CD4-positive, alpha-beta T cell (primary cell): ENCODE data around the gene PRRT4. TPM values are rescaled to one million over a fixed set of nuclear protein-coding genes. Genes with fewer than 3 reads are reported as not detected.

Experiments
- ATAC-seq: fragments of 200-7000 bp; cut with Tn5 transposase; one replicate; pipeline ENCODE4 v1.10.0; 2022; ENCODE audit warnings: mild to moderate bottlenecking; ENCODE audit not compliant: poor library complexity
- CTCF ChIA-PET: fragments of 350-600 bp; sonication (Branson Sonifier 250); formaldehyde crosslinking; loops from one replicate; lab custom pipeline; 2021; ENCODE audit warnings: antibody characterized with exemption, inconsistent platforms; lab: Charles Lee
- POLR2A ChIA-PET: fragments of 350-600 bp; sonication (Branson Sonifier 250); formaldehyde crosslinking; loops from one replicate; lab custom pipeline; 2021; ENCODE audit warnings: antibody characterized with exemption, inconsistent platforms; lab: Charles Lee
- DNase-seq, 14 experiments: peaks; one replicate each; pipeline ENCODE4 v3.0.0-alpha.2; 2013 to 2020; ENCODE audit warnings: mixed read lengths in 2 of 14
- H3K27ac ChIP-seq, 2 donors: one replicate each; pipeline versions ENCODE4 v1.5.1 to v1.7.0; 2013; ENCODE audit warnings: low read length in 2 of 2, low read depth in 1 of 2, mild to moderate bottlenecking in 1 of 2
- H3K27me3 ChIP-seq, 2 experiments: 1 replicate in 1 of 2; 2 replicates in 1 of 2; pipeline versions ENCODE4 v1.6.1 to v1.7.0; 2013; ENCODE audit warnings: low read length in 2 of 2, control low read depth in 1 of 2, mild to moderate bottlenecking in 1 of 2, moderate library complexity in 1 of 2; ENCODE audit not compliant: insufficient read depth in 2 of 2, control insufficient read depth in 1 of 2
- H3K36me3 ChIP-seq: one replicate; pipeline ENCODE4 v1.6.1; 2013; ENCODE audit warnings: low read length, control low read depth; ENCODE audit not compliant: insufficient read depth
- H3K4me1 ChIP-seq: one replicate; pipeline ENCODE4 v1.6.1; 2013; ENCODE audit warnings: low read length, control low read depth; ENCODE audit not compliant: insufficient read depth
- H3K4me3 ChIP-seq: one replicate; pipeline ENCODE4 v1.5.1; 2013; ENCODE audit warnings: mild to moderate bottlenecking, low read length, moderate library complexity
- H3K9me3 ChIP-seq, 2 experiments: 1 replicate in 1 of 2; 2 replicates in 1 of 2; pipeline versions ENCODE4 v1.6.1 to v1.7.0; 2013; ENCODE audit warnings: low read length in 2 of 2, mild to moderate bottlenecking in 2 of 2, control low read depth in 1 of 2, moderate library complexity in 1 of 2; ENCODE audit not compliant: control insufficient read depth in 1 of 2, insufficient read depth in 1 of 2
- H3K27ac Mint-ChIP-seq: one replicate; pipeline ENCODE4 v1.8.0; 2020; ENCODE audit warnings: mixed read lengths
- H3K27me3 Mint-ChIP-seq: one replicate; pipeline ENCODE4 v1.8.0; 2021; ENCODE audit warnings: mixed read lengths
- H3K36me3 Mint-ChIP-seq: one replicate; pipeline ENCODE4 v1.8.0; 2021; ENCODE audit warnings: low read depth, mixed read lengths
- H3K4me1 Mint-ChIP-seq: one replicate; pipeline ENCODE4 v1.8.0; 2021; ENCODE audit warnings: low read depth, mixed read lengths
- H3K4me3 Mint-ChIP-seq: one replicate; pipeline ENCODE4 v1.8.0; 2020; ENCODE audit warnings: mild to moderate bottlenecking, mixed read lengths
- H3K9me3 Mint-ChIP-seq: one replicate; pipeline ENCODE4 v1.8.0; 2020; ENCODE audit warnings: mixed read lengths
- intact Hi-C, 2 experiments: fragments of 100-400 bp; cut with DNase I in 1 of 2; cut with micrococcal nuclease in 1 of 2; formaldehyde crosslinking; loops; one replicate each; pipeline versions ENCODE4 v1.15.1 to v1.9.0; 2023 to 2025; cut with DNase I, micrococcal nuclease
- total RNA-seq, 174 experiments: library from RNA in 2 of 174; stranded (reverse) in 2 of 174; gene quantifications; one replicate each; pipeline ENCODE4 v1.2.3 and lab custom pipeline; 2021 to 2026
- TF ChIP-seq, protein P1 (sequence below): fragments of 200-600 bp; IDR thresholded peaks from one replicate; pipeline ENCODE4 v1.8.0; 2022; ENCODE audit warnings: antibody characterized with exemption, mild to moderate bottlenecking

Gene PRRT4
- total RNA-seq, 2 experiments from 2014 or later: 0.47 to 0.63 TPM

DNA sequence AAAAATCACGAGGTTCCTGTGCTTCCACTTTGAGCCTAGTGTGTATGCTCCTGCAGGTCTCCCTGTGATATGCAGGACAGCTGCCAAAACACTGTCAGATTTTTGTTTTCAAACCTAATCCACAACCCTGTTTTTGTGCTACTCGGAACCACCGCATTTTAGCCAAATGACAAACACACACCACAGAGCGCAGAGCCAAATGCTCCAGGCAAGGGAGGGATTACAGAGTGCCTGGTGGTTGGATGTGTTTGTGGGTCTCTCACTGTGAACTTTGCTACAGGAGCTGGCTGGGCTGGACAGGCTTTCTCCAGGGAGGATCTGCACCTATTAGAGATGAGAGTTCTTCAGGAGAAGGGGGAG lies 12.0 kb downstream of the PRRT4 start:
- ATAC-seq (no peak), DNase-seq (no peak)
- Mint-ChIP-seq H3K9me3 (no peaks in the 10 kb centered on the region), H3K36me3 (no peaks in the 10 kb centered on the region), H3K4me3 (no peak overlapping the region), H3K27me3 (peaks cover 38% of the 10 kb centered on the region), H3K27ac (no peak overlapping the region), H3K4me1 (peaks cover 6% of the 10 kb centered on the region)
- H3K9me3 ChIP-seq: peaks cover 0 to 11% of the 10 kb centered on the region in 2 experiments
- H3K4me1 ChIP-seq: peaks cover 11% of the 10 kb centered on the region
- H3K27me3 ChIP-seq: peaks cover 17 to 29% of the 10 kb centered on the region in 2 experiments
- H3K36me3 ChIP-seq: no peaks in the 10 kb centered on the region
- H3K27ac ChIP-seq: no peak overlapping the region
- POLR2A ChIA-PET: interaction anchor here (0.7 kb wide), 1 partner anchor 34 kb away, joined by 3 read pairs; no protein-coding TSS in a partner anchor
- no peak overlapping the region for H3K4me3 ChIP-seq
- CTCF ChIA-PET: interaction anchor here (1.4 kb wide), 1 partner anchor 38 kb away, joined by 3 read pairs; no protein-coding TSS in a partner anchor
- TF ChIP-seq, protein P1, sequence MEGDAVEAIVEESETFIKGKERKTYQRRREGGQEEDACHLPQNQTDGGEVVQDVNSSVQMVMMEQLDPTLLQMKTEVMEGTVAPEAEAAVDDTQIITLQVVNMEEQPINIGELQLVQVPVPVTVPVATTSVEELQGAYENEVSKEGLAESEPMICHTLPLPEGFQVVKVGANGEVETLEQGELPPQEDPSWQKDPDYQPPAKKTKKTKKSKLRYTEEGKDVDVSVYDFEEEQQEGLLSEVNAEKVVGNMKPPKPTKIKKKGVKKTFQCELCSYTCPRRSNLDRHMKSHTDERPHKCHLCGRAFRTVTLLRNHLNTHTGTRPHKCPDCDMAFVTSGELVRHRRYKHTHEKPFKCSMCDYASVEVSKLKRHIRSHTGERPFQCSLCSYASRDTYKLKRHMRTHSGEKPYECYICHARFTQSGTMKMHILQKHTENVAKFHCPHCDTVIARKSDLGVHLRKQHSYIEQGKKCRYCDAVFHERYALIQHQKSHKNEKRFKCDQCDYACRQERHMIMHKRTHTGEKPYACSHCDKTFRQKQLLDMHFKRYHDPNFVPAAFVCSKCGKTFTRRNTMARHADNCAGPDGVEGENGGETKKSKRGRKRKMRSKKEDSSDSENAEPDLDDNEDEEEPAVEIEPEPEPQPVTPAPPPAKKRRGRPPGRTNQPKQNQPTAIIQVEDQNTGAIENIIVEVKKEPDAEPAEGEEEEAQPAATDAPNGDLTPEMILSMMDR: no peak
- intact Hi-C loops: loop anchor here (10.0 kb wide), 4 partner anchors 75 to 705 kb away; partner anchors contain the start of genes HILPDA (in 1 of the 2) and TNPO3 (in 1 of the 2)

DNA sequence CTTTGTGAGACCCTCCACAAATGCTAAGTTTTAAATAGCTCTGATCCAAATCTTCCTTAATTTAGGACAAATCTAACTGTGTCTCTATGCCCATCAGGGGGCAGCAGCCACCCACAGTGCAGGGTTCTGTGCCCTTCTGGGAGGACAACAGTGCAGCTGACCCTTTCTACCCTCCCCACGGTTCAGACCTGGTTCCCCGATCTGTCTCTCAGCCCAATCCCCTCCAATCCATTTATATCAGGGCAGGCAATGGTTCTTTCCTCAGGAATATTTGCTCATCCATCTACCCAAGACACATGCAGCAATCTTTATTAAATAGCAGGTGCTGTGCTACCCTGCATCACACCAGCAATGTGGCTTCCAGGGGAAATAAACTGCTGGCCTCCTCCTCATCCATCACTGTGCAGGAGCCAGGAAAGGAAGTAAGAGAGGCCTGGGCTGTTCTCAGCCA lies 13.8 kb downstream of the PRRT4 start:
- Histone ChIP-seq H3K27me3 (peaks cover 7 to 17% of the 10 kb centered on the region in 2 experiments), H3K36me3 (no peaks in the 10 kb centered on the region), H3K4me3 (no peak overlapping the region), H3K27ac (no peak overlapping the region), H3K9me3 (peaks cover 0 to 11% of the 10 kb centered on the region in 2 experiments), H3K4me1 (peaks cover 20% of the 10 kb centered on the region)
- ATAC-seq (no peak), DNase-seq (peak; percentile 17 to 67 (median 42))
- POLR2A ChIA-PET: interaction anchor here (0.9 to 2.3 kb wide), 2 partner anchors 40 to 955 kb away, joined by 3 to 14 read pairs; partner anchors contain the start of gene ZNF800
- Mint-ChIP-seq H3K27me3 (peaks cover 24% of the 10 kb centered on the region), H3K4me1 (peaks cover 16% of the 10 kb centered on the region), H3K36me3 (peaks cover 11% of the 10 kb centered on the region), H3K9me3 (no peaks in the 10 kb centered on the region), H3K4me3 (peak overlapping the region; percentile 60), H3K27ac (no peak overlapping the region)
- intact Hi-C loops: loop anchor here (1.0 to 10.0 kb wide), 6 partner anchors 40 to 707 kb away; partner anchors contain the start of genes HILPDA (in 1 of the 2) and TNPO3 (in 1 of the 2)
- TF ChIP-seq, protein P1: peak; percentile 49
- CTCF ChIA-PET: interaction anchor here (0.6 to 2.3 kb wide), 14 partner anchors 10 to 129 kb away, joined by 3 to 35 read pairs (median 4); partner anchors contain the start of genes HILPDA and METTL2B

DNA sequence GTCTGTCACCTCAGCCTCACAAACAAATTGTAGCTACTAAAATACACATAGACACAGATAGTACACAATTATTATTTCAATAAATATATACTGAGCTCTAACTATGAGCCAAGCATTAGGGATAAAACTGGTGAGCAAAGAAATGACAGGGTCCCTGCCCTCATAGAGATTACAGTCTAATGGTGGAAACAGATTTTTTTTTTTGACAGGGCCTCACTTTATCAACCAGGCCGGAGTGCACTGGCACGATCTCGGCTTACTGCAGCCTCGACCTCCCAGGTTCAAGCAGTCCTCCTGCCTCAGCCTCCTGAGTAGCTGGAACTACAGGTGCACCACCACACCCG lies 17.1 kb downstream of the PRRT4 start:
- DNase-seq: no peak

More for the DNA sequence above, 17.1 kb downstream of the PRRT4 start:
- CTCF ChIA-PET: interaction anchor here (0.7 to 2.0 kb wide), 6 partner anchors 37 to 711 kb away, joined by 3 to 6 read pairs (median 3); partner anchors contain the start of gene TNPO3
- no peak for ATAC-seq
- intact Hi-C loops: loop anchor here (5.0 to 10.0 kb wide), 9 partner anchors 63 to 1708 kb away; partner anchors contain the start of genes ZC3HC1 (in 2 of the 2), AHCYL2 (in 1 of the 2), ARF5 (in 1 of the 2) and GCC1 (in 1 of the 2)
- H3K9me3 Mint-ChIP-seq: no peaks in the 10 kb centered on the region
- peaks cover 1% of the 10 kb centered on the region for H3K36me3 ChIP-seq
- H3K27ac Mint-ChIP-seq: peak overlapping the region; percentile 91
- POLR2A ChIA-PET: interaction anchor here (0.5 to 2.3 kb wide), 8 partner anchors 47 to 1707 kb away, joined by 3 to 8 read pairs (median 4); partner anchors contain the start of gene ZC3HC1
- no peaks in the 10 kb centered on the region for H3K9me3 ChIP-seq
- H3K36me3 Mint-ChIP-seq: peaks cover 30% of the 10 kb centered on the region
- H3K4me1 Mint-ChIP-seq: peaks cover 47% of the 10 kb centered on the region
- H3K4me3 Mint-ChIP-seq: peak overlapping the region; percentile 79
- TF ChIP-seq, protein P1: no peak
- no peaks in the 10 kb centered on the region for H3K27me3 ChIP-seq
- H3K27me3 Mint-ChIP-seq: peaks cover 16% of the 10 kb centered on the region
- H3K27ac ChIP-seq: no peak overlapping the region
- H3K4me1 ChIP-seq: peaks cover 20% of the 10 kb centered on the region
- no peak overlapping the region for H3K4me3 ChIP-seq
